ENCODE measurements around the gene MIER3. TPM values are rescaled to one million over a fixed set of nuclear protein-coding genes. Genes with fewer than 3 reads are reported as not detected.

The MIER3 gene
- total and polyA plus RNA-seq, 9 of the 15 experiments (the other 6 are each of a cell fraction or from before 2014, with no cell fraction given) = 4.1 to 29.3 (median 13.0) TPM

DNA sequence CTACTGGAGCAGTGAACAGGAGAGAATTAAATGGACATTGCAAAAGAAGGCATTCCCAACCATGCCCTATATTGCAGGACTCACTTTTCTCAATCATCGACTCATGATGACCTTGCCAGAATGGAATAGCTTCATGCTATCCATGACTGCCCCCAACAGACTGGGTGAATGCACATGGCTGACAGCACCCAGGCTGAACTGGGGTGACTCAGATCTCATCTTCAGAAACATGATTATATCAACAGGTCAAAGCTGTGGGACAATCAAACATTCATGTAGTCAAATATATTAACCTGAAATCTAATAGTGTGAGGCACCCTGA is 34.7 kb upstream of the MIER3 start:
- ATAC-seq (no peak; the same call in 2 of the 3 replicates), FAIRE-seq (no peak), DNase-seq (ENCODE audit: extremely low read depth in 1 of 4, low spot score in 3 of 4) (no peak)
- Histone ChIP-seq H3K4me3 (no peak overlapping the region), H3K4me2 (ENCODE audit: insufficient read depth, low read length) (no peak overlapping the region), H3K4me1 (replicated peaks in 1 of 2; ENCODE audit: control insufficient read depth in 2 of 2, insufficient read depth in 2 of 2, low read length in 2 of 2) (no peaks in the 10 kb centered on the region), H3K36me3 (ENCODE audit: control insufficient read depth, insufficient read depth, low read length) (no peaks in the 10 kb centered on the region), H4K20me1 (replicated peaks; ENCODE audit: control insufficient read depth, insufficient read depth, low read length) (no peaks in the 10 kb centered on the region), H3K27me3 (ENCODE audit: control insufficient read depth in 2 of 2, insufficient read depth in 2 of 2, low read length in 2 of 2) (peaks cover 12 to 15% of the 10 kb centered on the region in 2 experiments; a peak in 3 of 5 replicates), H3K9me1 (ENCODE audit: control insufficient read depth, insufficient read depth, low read length) (no peaks in the 10 kb centered on the region), H2AFZ (ENCODE audit: low read depth, low read length) (no peak overlapping the region), H3K79me2 (ENCODE audit: control insufficient read depth, insufficient read depth, low read length) (no peaks in the 10 kb centered on the region), H3K27ac (ENCODE audit: extremely low read depth, low read depth, low read length) (no peak overlapping the region), H3K9me3 (replicated peaks; ENCODE audit: control insufficient read depth, insufficient read depth, low read depth, low read length) (no peaks in the 10 kb centered on the region), H3K9ac (ENCODE audit: insufficient read depth in 1 of 2, low read depth in 2 of 2, low read length in 2 of 2) (no peak overlapping the region)
- in situ Hi-C loops (cut with MboI) = no loop called here
- POLR2A ChIA-PET = interaction anchor here (0.5 to 1.3 kb wide), 3 partner anchors 10 to 731 kb away, joined by 3 to 4 read pairs (median 3); no protein-coding TSS in a partner anchor
- no TSS peak for BruUV-seq (replicated peaks)
- WGBS (ENCODE audit: insufficient coverage, low coverage, missing lambda C conversion rate) = 5% methylated on average over 1 of the region's 1 CpG
- intact Hi-C loops (cut with micrococcal nuclease) = loop anchor here (10.0 kb wide), 1 partner anchor 82 kb away; the partner anchor contains the start of gene SETD9
- no peak for TF ChIP-seq ZBTB12 (CRISPR knock-in tag; IDR thresholded peaks at IDR 0.05)
- no peak for TF ChIP-seq RBM17 (IDR thresholded peaks at IDR 0.05; ENCODE audit: borderline replicate concordance, low read depth, low read length)
- TF ChIP-seq SP1 (CRISPR knock-in tag; IDR thresholded peaks at IDR 0.05) = no peak
- no peak for TF ChIP-seq ILK (tag; IDR thresholded peaks at IDR 0.05; ENCODE audit: borderline replicate concordance, low read depth)
- 0 out of 2 replicates have a peak, but pooled peaks have one; percentile 21 for TF ChIP-seq NFE2 (IDR thresholded peaks at IDR 0.05; ENCODE audit: low read depth)
- peak in 1 of 2 experiments; percentile 25; a peak in 2 of 4 replicates for TF ChIP-seq RAD21 (CRISPR knock-in tag; conservative IDR thresholded peaks at IDR 0.05 in 1 of 2, IDR thresholded peaks at IDR 0.05 in 1 of 2)
- TF ChIP-seq, protein P1, sequence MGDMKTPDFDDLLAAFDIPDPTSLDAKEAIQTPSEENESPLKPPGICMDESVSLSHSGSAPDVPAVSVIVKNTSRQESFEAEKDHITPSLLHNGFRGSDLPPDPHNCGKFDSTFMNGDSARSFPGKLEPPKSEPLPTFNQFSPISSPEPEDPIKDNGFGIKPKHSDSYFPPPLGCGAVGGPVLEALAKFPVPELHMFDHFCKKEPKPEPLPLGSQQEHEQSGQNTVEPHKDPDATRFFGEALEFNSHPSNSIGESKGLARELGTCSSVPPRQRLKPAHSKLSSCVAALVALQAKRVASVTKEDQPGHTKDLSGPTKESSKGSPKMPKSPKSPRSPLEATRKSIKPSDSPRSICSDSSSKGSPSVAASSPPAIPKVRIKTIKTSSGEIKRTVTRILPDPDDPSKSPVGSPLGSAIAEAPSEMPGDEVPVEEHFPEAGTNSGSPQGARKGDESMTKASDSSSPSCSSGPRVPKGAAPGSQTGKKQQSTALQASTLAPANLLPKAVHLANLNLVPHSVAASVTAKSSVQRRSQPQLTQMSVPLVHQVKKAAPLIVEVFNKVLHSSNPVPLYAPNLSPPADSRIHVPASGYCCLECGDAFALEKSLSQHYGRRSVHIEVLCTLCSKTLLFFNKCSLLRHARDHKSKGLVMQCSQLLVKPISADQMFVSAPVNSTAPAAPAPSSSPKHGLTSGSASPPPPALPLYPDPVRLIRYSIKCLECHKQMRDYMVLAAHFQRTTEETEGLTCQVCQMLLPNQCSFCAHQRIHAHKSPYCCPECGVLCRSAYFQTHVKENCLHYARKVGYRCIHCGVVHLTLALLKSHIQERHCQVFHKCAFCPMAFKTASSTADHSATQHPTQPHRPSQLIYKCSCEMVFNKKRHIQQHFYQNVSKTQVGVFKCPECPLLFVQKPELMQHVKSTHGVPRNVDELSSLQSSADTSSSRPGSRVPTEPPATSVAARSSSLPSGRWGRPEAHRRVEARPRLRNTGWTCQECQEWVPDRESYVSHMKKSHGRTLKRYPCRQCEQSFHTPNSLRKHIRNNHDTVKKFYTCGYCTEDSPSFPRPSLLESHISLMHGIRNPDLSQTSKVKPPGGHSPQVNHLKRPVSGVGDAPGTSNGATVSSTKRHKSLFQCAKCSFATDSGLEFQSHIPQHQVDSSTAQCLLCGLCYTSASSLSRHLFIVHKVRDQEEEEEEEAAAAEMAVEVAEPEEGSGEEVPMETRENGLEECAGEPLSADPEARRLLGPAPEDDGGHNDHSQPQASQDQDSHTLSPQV (IDR thresholded peaks at IDR 0.05) = no peak
- TF ChIP-seq FOXP1 (CRISPR knock-in tag; IDR thresholded peaks at IDR 0.05) = no peak
- TF ChIP-seq ESRRB (CRISPR knock-in tag; IDR thresholded peaks at IDR 0.05; ENCODE audit: borderline replicate concordance) = no peak
- TF ChIP-seq DLX4 (CRISPR knock-in tag; IDR thresholded peaks at IDR 0.05) = no peak
- CTCF ChIA-PET (ENCODE audit: low intra/inter-chr PET ratio) = no interaction called here
